Epithelial cell of proximal tubule (primary cell): ENCODE results near the gene WDR82. TPM values are rescaled to one million over a fixed set of nuclear protein-coding genes. Genes with fewer than 3 reads are reported as not detected.

ENCODE experiments used
- DNase-seq: peaks from one replicate; pipeline ENCODE4 v3.0.0-alpha.2; 2011; ENCODE audit warnings: low read depth
- H3K4me3 ChIP-seq: 2 replicates; pipeline ENCODE4 v1.5.1; 2011; ENCODE audit warnings: low read depth, mild to moderate bottlenecking, low read length
- total RNA-seq: library from RNA; depleted of rRNA; stranded (reverse); fragments of >200 nt; gene quantifications from 2 replicates; pipeline ENCODE4 v1.2.3, GENCODE V29; 2015
- TF ChIP-seq, protein P1 (sequence below): conservative IDR thresholded peaks from 2 replicates; pipeline ENCODE4 v1.5.1; 2012; ENCODE audit warnings: low read depth, mild to moderate bottlenecking, low read length

Gene WDR82
- total RNA-seq, 1 donor from 2014 or later: 38.4 TPM

DNA sequence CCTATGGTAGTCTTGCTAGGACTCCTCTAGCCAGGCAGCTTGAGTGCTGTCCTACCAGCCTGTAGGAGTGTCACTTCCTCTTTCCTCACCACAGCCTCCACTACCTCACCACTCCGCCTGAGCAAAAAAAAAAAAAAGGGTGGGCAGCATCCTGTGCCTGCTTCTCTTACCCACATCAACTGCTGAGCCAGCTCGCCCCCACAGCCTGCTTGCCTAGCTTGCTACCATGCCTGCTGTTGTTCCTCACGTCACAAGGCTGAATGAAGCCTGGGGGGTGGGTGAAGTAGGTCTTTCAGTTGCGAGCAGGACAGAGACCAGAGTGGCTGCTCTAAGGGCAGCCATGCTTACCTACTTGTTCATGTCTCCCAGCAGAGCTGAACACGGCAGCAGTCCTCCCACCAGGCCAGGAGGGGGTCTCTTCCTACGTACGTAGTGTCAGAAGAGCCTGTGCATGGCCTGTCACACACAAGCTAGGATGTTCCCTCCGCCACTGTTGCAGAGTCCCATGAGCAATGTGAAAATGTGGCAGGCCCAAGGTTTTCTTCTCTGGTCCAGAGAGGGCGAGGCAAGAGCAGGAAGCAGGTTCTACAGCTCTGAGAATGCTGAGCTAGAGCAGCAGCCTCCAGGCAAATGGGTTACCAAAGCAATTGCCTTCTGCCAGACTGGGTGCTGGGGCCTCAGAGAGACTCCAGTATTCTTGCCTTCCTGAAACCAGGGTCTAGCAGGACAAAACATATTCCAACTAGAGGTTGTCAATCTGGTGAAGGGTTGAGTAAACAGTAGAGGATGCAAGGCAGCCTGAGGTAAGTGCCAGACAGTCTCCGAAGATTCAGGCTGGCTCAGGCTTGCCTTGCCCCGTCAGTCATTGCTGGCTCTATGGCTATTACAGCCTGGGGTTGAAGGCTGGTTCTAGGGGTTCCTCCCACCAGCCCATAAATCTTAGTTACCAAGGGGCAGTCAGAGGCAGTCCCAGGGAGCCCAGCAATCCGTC, 24.8 kb downstream of the WDR82 start:
- no peak for DNase-seq
- no peak overlapping the region for H3K4me3 ChIP-seq
- TF ChIP-seq, protein P1, sequence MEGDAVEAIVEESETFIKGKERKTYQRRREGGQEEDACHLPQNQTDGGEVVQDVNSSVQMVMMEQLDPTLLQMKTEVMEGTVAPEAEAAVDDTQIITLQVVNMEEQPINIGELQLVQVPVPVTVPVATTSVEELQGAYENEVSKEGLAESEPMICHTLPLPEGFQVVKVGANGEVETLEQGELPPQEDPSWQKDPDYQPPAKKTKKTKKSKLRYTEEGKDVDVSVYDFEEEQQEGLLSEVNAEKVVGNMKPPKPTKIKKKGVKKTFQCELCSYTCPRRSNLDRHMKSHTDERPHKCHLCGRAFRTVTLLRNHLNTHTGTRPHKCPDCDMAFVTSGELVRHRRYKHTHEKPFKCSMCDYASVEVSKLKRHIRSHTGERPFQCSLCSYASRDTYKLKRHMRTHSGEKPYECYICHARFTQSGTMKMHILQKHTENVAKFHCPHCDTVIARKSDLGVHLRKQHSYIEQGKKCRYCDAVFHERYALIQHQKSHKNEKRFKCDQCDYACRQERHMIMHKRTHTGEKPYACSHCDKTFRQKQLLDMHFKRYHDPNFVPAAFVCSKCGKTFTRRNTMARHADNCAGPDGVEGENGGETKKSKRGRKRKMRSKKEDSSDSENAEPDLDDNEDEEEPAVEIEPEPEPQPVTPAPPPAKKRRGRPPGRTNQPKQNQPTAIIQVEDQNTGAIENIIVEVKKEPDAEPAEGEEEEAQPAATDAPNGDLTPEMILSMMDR: no peak

DNA sequence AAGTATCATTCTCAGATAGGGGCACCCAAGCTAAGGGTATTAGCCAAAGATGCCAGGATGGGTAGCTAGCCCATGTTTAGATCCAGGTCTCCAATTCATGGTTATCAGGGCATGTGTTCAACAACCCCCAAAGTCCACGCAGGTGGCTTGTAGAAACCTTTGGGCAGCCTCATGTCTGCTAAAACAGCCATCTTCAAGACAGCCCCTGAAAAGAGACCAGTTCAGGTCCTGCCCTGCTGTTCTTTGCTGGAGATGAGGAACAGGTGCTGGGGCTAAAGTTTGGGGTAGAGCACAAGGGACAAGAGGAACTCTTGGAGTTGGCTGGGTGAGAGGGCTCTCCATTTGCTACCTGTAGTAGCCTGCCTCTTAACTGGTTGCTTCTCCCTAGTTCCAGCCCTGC, 28.3 kb downstream of the WDR82 start:
- TF ChIP-seq, protein P1: no peak
- DNase-seq: no peak

GRCh38 chr3:52249683-52250082, 28.8 kb downstream of the WDR82 start:
- no peak for DNase-seq
- H3K4me3 ChIP-seq: no peak overlapping the region
- TF ChIP-seq, protein P1: no peak

More for the DNA sequence above, 28.3 kb downstream of the WDR82 start:
- no peak overlapping the region for H3K4me3 ChIP-seq

DNA sequence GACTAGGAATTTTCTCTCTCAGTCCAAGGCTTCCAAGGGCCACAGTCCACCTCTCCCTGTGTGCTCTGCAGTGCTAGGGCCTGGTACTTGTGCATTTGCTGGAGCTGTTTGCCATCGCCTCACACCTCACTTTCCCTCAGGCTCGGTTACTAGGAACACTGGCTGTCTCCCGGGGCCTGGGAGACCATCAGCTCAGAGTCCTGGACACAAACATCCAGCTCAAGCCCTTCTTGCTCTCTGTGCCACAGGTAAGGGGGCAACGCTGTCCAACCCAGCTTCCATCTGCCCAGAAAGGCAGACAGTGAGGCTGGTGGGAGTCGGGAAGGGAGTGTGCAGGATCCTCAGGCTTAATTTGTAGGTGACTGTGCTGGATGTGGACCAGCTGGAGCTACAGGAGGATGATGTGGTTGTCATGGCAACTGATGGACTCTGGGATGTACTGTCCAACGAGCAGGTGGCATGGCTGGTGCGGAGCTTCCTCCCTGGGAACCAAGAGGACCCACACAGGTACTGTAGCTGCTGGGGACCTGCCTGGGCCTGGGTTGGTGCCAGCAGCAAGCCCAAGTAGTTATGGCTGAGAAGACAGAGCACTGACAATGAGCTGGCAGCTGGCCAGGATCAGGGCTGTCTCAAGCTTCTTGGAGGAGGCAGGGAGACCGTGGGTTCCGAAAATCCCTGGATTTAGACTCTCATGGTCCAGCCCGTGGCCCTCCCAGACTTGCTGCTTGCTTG, 29.5 kb downstream of the WDR82 start:
- H3K4me3 ChIP-seq: no peak overlapping the region
- TF ChIP-seq, protein P1: no peak
- no peak for DNase-seq

DNA sequence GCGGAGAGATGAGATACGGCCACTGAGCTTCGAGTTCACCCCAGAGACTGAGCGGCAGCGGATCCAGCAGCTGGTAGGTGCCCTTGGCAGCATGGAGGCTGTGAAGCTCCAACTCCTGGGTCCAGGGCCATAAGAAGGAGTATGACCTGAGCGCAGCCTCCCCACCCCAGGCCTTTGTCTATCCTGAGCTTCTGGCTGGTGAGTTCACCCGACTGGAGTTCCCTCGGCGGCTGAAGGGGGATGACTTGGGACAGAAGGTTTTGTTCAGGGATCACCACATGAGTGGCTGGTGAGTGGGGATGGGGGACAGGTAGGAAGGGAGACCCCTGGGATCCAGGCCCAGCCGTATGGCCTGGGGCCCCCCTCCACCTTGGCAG, 30.3 kb downstream of the WDR82 start:
- TF ChIP-seq, protein P1: no peak
- no peak for DNase-seq

DNA sequence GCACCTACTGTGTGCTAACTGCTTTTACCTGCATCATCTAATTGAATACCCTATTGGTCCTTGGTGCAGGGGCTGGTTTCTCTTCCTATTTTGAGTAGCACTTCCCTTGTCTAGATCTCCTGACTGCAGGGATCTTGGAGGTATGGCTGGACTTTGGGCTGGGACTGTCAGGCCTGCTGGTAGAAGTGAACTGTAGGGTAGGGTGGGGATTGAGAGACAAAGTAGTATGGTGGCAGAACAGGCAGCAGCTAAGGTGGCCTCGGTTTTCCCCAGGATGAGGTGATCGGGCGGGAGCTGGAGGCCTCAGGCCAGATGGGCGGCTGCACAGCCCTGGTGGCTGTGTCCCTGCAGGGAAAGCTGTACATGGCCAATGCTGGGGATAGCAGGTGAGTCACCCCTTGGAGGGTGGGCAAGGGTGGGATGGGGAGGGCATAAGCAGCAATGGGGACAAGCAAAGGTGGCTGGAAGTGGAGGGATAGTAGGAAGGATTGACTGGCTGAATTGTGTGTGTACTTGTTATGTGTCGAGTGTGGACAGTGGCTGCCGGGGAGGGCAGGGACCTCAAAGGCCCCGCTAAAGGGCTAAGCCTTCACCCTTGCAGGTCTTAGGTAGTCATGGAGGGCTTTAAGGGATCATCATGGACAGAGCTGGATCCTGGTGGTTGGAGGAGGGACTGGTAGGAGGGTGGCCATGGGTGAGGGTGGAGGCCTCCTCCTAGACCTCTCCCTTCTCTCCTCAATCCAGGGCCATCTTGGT, 30.9 kb downstream of the WDR82 start:
- no peak for DNase-seq
- H3K4me3 ChIP-seq: no peak overlapping the region
- TF ChIP-seq, protein P1: no peak

More for the DNA sequence above, 30.3 kb downstream of the WDR82 start:
- no peak overlapping the region for H3K4me3 ChIP-seq
